H1 (cell line): ENCODE results near the gene FAM163A. TPM values are rescaled to one million over a fixed set of nuclear protein-coding genes. Genes with fewer than 3 reads are reported as not detected.

ENCODE experiments used
- CTCF ChIA-PET: fragments of 300-600 bp; sonication (Branson Sonifier 250); formaldehyde crosslinking; loops from one replicate; lab custom pipeline; 2021; ENCODE audit not compliant: partially characterized antibody; lab: Charles Lee
- POLR2A ChIA-PET: fragments of 300-600 bp; sonication (Branson Sonifier 250); formaldehyde crosslinking; loops from one replicate; lab custom pipeline; 2021; ENCODE audit warnings: inconsistent platforms; ENCODE audit not compliant: partially characterized antibody; lab: Charles Lee
- DNase-seq, 2 experiments: peaks; one replicate each; pipeline versions ENCODE4 v3.0.0 to v3.0.0-alpha.2; 2010 to 2022; ENCODE audit warnings: low spot score in 2 of 2, low read depth in 1 of 2, mixed read lengths in 1 of 2
- FAIRE-seq: peaks from 2 replicates; lab custom pipeline; 2011; peaks lifted over from hg19 to GRCh38; lab: Jason Lieb, UNC
- H2AFZ ChIP-seq: 2 replicates; pipeline ENCODE4 v1.8.1; 2012; ENCODE audit warnings: low read length, inconsistent platforms
- H2AK5ac ChIP-seq: 2 replicates; pipeline ENCODE4 v1.6.1; 2013; ENCODE audit warnings: low read depth, low read length
- H2BK120ac ChIP-seq: replicated peaks from 2 replicates; pipeline ENCODE3; 2013; ENCODE audit warnings: low read depth, low read length, inconsistent platforms
- H2BK12ac ChIP-seq: 2 replicates; pipeline ENCODE4 v1.6.1; 2013; ENCODE audit warnings: low read depth, low read length
- H2BK15ac ChIP-seq: 2 replicates; pipeline ENCODE4 v1.6.1; 2013; ENCODE audit warnings: low read length
- H2BK20ac ChIP-seq: 2 replicates; pipeline ENCODE4 v1.6.1; 2013; ENCODE audit warnings: low read length
- H2BK5ac ChIP-seq: 2 replicates; pipeline ENCODE4 v1.6.1; 2013; ENCODE audit warnings: low read depth, low read length
- H3K14ac ChIP-seq: 2 replicates; pipeline ENCODE4 v1.6.1; 2013; ENCODE audit warnings: inconsistent platforms; ENCODE audit not compliant: insufficient read length
- H3K18ac ChIP-seq: 2 replicates; pipeline ENCODE4 v1.6.1; 2013; ENCODE audit warnings: low read length; ENCODE audit errors: extremely low read depth
- H3K23ac ChIP-seq: 2 replicates; pipeline ENCODE4 v1.6.1; 2013; ENCODE audit warnings: inconsistent platforms; ENCODE audit not compliant: insufficient read length
- H3K23me2 ChIP-seq: 2 replicates; pipeline ENCODE4 v1.6.1; 2013; ENCODE audit warnings: low read depth, low read length
- H3K27ac ChIP-seq: 2 replicates; pipeline ENCODE4 v1.6.1; 2011; ENCODE audit warnings: low read depth, low read length, inconsistent platforms
- H3K27me3 ChIP-seq, 4 experiments: replicated peaks in 1 of 4; 1 replicate in 1 of 4; 2 replicates in 3 of 4; pipeline versions ENCODE4 v1.6.1 to v1.8.1; 2011 to 2013; ENCODE audit warnings: low read length in 3 of 4, mild to moderate bottlenecking in 3 of 4, inconsistent platforms in 2 of 4, mixed read lengths in 2 of 4, moderate library complexity in 1 of 4; ENCODE audit not compliant: control insufficient read depth in 3 of 4, insufficient read depth in 3 of 4; ENCODE audit errors: extremely low read depth in 1 of 4
- H3K36me3 ChIP-seq, 4 experiments: 2 replicates each; pipeline versions ENCODE4 v1.6.1 to v1.8.1; 2011 to 2013; ENCODE audit warnings: mild to moderate bottlenecking in 4 of 4, low read length in 3 of 4, moderate library complexity in 2 of 4, control low read depth in 1 of 4, inconsistent platforms in 1 of 4; ENCODE audit not compliant: insufficient read depth in 4 of 4, control insufficient read depth in 2 of 4
- H3K4ac ChIP-seq: replicated peaks from 2 replicates; pipeline ENCODE3; 2013; ENCODE audit warnings: low read length, low read depth, mixed read lengths, inconsistent platforms; ENCODE audit not compliant: insufficient read length
- H3K4me1 ChIP-seq, 4 experiments: replicated peaks in 1 of 4; 1 replicate in 1 of 4; 2 replicates in 3 of 4; pipeline versions ENCODE4 v1.6.1 to v1.8.1; 2011 to 2013; ENCODE audit warnings: low read length in 3 of 4, inconsistent platforms in 2 of 4, mixed read lengths in 1 of 4; ENCODE audit not compliant: insufficient read depth in 4 of 4, control insufficient read depth in 3 of 4
- H3K4me2 ChIP-seq, 2 experiments: 2 replicates each; pipeline versions ENCODE4 v1.6.1 to v1.8.1; 2011 to 2013; ENCODE audit warnings: low read depth in 2 of 2, low read length in 2 of 2, control low read depth in 1 of 2, inconsistent platforms in 1 of 2, mild to moderate bottlenecking in 1 of 2; ENCODE audit not compliant: insufficient read depth in 1 of 2
- H3K4me3 ChIP-seq, 4 experiments: fragments of 200-600, 300-600 bp in 1 of 4; sonication (generic), shearing (Covaris generic), sonication (Bioruptor Twin) in 1 of 4; 2 replicates each; pipeline versions ENCODE4 v1.5.1 to v1.8.1; 2011 to 2016; ENCODE audit warnings: low read length in 4 of 4, low read depth in 3 of 4, control low read depth in 2 of 4, inconsistent platforms in 2 of 4, mild to moderate bottlenecking in 2 of 4, mixed read lengths in 1 of 4, moderate library complexity in 1 of 4; ENCODE audit not compliant: insufficient read depth in 2 of 4; ENCODE audit errors: extremely low read depth in 1 of 4
- H3K56ac ChIP-seq: replicated peaks from 2 replicates; pipeline ENCODE3; 2013; ENCODE audit warnings: low read depth, mild to moderate bottlenecking, mixed read lengths, low read length, inconsistent platforms; ENCODE audit not compliant: insufficient read length
- H3K79me1 ChIP-seq: 2 replicates; pipeline ENCODE4 v1.6.1; 2013; ENCODE audit warnings: low read depth, low read length, control low read depth
- H3K79me2 ChIP-seq, 2 experiments: 2 replicates each; pipeline versions ENCODE4 v1.6.1 to v1.8.1; 2012 to 2013; ENCODE audit warnings: low read length in 2 of 2, mild to moderate bottlenecking in 2 of 2, inconsistent platforms in 1 of 2; ENCODE audit not compliant: insufficient read depth in 2 of 2, control insufficient read depth in 1 of 2
- H3K9ac ChIP-seq, 4 experiments: replicated peaks in 1 of 4; 1 replicate in 1 of 4; 2 replicates in 3 of 4; pipeline versions ENCODE4 v1.6.1 to v1.8.1; 2011 to 2013; ENCODE audit warnings: low read depth in 3 of 4, low read length in 3 of 4, control low read depth in 2 of 4, mild to moderate bottlenecking in 2 of 4, moderate library complexity in 2 of 4, inconsistent platforms in 1 of 4; ENCODE audit errors: extremely low read depth in 1 of 4
- H3K9me3 ChIP-seq, 2 experiments: 2 replicates each; pipeline versions ENCODE4 v1.6.1 to v1.8.1; 2012 to 2013; ENCODE audit warnings: mild to moderate bottlenecking in 2 of 2, moderate library complexity in 2 of 2, control low read depth in 1 of 2, inconsistent platforms in 1 of 2, low read depth in 1 of 2, low read length in 1 of 2, mixed read lengths in 1 of 2; ENCODE audit not compliant: insufficient read depth in 2 of 2
- H4K20me1 ChIP-seq, 2 experiments: replicated peaks in 1 of 2; 2 replicates each; pipeline versions ENCODE3 to v1.8.1; 2011 to 2013; ENCODE audit warnings: inconsistent platforms in 2 of 2, low read length in 2 of 2, mild to moderate bottlenecking in 1 of 2; ENCODE audit not compliant: insufficient read depth in 2 of 2, control insufficient read depth in 1 of 2
- H4K5ac ChIP-seq: 2 replicates; pipeline ENCODE4 v1.6.1; 2013; ENCODE audit warnings: low read length, low read depth, mixed read lengths, inconsistent platforms; ENCODE audit not compliant: insufficient read length
- H4K8ac ChIP-seq: 2 replicates; pipeline ENCODE4 v1.8.0; 2013; ENCODE audit warnings: mild to moderate bottlenecking, moderate library complexity, low read length, inconsistent platforms; ENCODE audit not compliant: insufficient read depth; ENCODE audit errors: extremely low read depth
- H4K91ac ChIP-seq: replicated peaks from 2 replicates; pipeline ENCODE3; 2013; ENCODE audit warnings: low read length, mixed read lengths, inconsistent platforms; ENCODE audit not compliant: insufficient read length
- HDAC2 ChIP-seq, 2 experiments: fragments of 300-600 bp in 1 of 2; sonication (generic) in 1 of 2; IDR thresholded peaks; 2 replicates each; pipeline ENCODE4 v1.6.1; 2011 to 2012; ENCODE audit warnings: low read depth in 2 of 2, low read length in 2 of 2, mild to moderate bottlenecking in 2 of 2, moderate library complexity in 2 of 2, borderline replicate concordance in 1 of 2, inconsistent platforms in 1 of 2
- WGBS, 2 experiments: shearing (Covaris generic) in 1 of 2; methylation state at CpG; one replicate each; pipeline versions ENCODE4 v1.1.6 to v1.1.7; 2013 to 2015; ENCODE audit warnings: low lambda C conversion rate in 2 of 2, mixed read lengths in 2 of 2, inconsistent platforms in 1 of 2, low coverage in 1 of 2, missing lambda C conversion rate in 1 of 2; ENCODE audit not compliant: insufficient replicate concordance in 2 of 2, insufficient coverage in 1 of 2, insufficient read length in 1 of 2; ENCODE audit errors: extremely low coverage in 1 of 2, missing lambda C conversion rate in 1 of 2; 5-methylcytosine and 5-hydroxymethylcytosine counted together
- polyA plus RNA-seq, 7 experiments: library from polyadenylated mRNA; depleted of rRNA in 3 of 7; stranded (reverse) in 5 of 7; unstranded in 2 of 7; fragments of >200 nt in 5 of 7; fragments of 200-250 nt in 2 of 7; gene quantifications; 1 replicate in 5 of 7; 2 replicates in 1 of 7; 4 replicates in 1 of 7; pipeline versions ENCODE4 v1.2.1 to v1.2.3, GENCODE V29; 2011 to 2013; ENCODE audit warnings: missing spikeins in 2 of 7, mixed read lengths in 2 of 7
- total RNA-seq: library from RNA; stranded (reverse); fragmentation: NEBNext Ultra II Directional; extraction: Animal tissue kit (Norgen Biotek cat#: 25700); gene quantifications from 2 replicates; pipeline ENCODE4 v1.2.1, GENCODE V29; 2021

Gene FAM163A
- total and polyA plus RNA-seq, 2 of the 8 experiments (the other 6 are each of a cell fraction or from before 2014, with no cell fraction given), result 0.13 to 0.18 TPM

GRCh38 chr1:179800481-179800880, 57.4 kb downstream of the FAM163A start:
- Histone ChIP-seq H3K4me1 (no peaks in the 10 kb centered on the region), H4K8ac (no peak overlapping the region), H2BK5ac (no peak overlapping the region), H3K36me3 (no peaks in the 10 kb centered on the region), H3K79me1 (no peaks in the 10 kb centered on the region), H3K27ac (no peak overlapping the region), H2BK20ac (no peak overlapping the region), H4K5ac (no peak overlapping the region), H3K9ac (no peak overlapping the region), H2BK120ac (no peak overlapping the region), H3K14ac (no peak overlapping the region), H4K20me1 (no peaks in the 10 kb centered on the region), H4K91ac (no peak overlapping the region), H2BK12ac (no peak overlapping the region), H2BK15ac (no peak overlapping the region), H3K27me3 (no peaks in the 10 kb centered on the region), H3K4me3 (no peak overlapping the region), H3K4ac (no peak overlapping the region), H3K18ac (no peak overlapping the region), H3K23ac (no peak overlapping the region), H2AK5ac (no peak overlapping the region), H2AFZ (no peak overlapping the region), H3K79me2 (no peaks in the 10 kb centered on the region), H3K56ac (no peak overlapping the region), H3K4me2 (no peak overlapping the region), H3K9me3 (no peaks in the 10 kb centered on the region), H3K23me2 (no peaks in the 10 kb centered on the region)
- FAIRE-seq (no peak), DNase-seq (no peak)
- ChIA-PET POLR2A (no interaction called here), CTCF (interaction anchor here (1.2 to 7.0 kb wide), 3 partner anchors 8 to 93 kb away, joined by 3 to 74 read pairs (median 23); no protein-coding TSS in a partner anchor)
- 87% methylated on average over 4 of the region's 4 CpGs; no CpG with 5 or more reads in 1 of the 2 experiments for WGBS, 2 experiments
- TF ChIP-seq HDAC2 (IDR thresholded peaks at IDR 0.05; ENCODE audit: borderline replicate concordance in 1 of 2, low read depth in 2 of 2, low read length in 2 of 2), result no peak
